GM10847 (cell line): ENCODE results near the gene CAP2.

Source experiments
- POLR2A ChIP-seq: IDR thresholded peaks from 2 replicates; pipeline ENCODE4 v1.6.1; 2011; ENCODE audit not compliant: insufficient read length; ENCODE audit errors: extremely low read depth

The CAP2 gene

GRCh38 chr6:17419189-17419575 lies 25.8 kb downstream of the CAP2 start:
- no peak for TF ChIP-seq POLR2A

- no peak for TF ChIP-seq POLR2A
Measured at GRCh38 chr6:17420368-17420767, 27.0 kb downstream of the CAP2 start.

- no peak for TF ChIP-seq POLR2A
Measured at GRCh38 chr6:17421406-17421805, 28.0 kb downstream of the CAP2 start.

GRCh38 chr6:17423026-17423425 lies 29.6 kb downstream of the CAP2 start:
- no peak for TF ChIP-seq POLR2A

- no peak for TF ChIP-seq POLR2A
Measured at GRCh38 chr6:17427062-17427461, 33.7 kb downstream of the CAP2 start.

- TF ChIP-seq POLR2A: no peak
Measured at GRCh38 chr6:17427617-17428016, 34.2 kb downstream of the CAP2 start.

GRCh38 chr6:17429383-17430061 lies 36.1 kb downstream of the CAP2 start:
- TF ChIP-seq POLR2A: no peak

- TF ChIP-seq POLR2A: no peak
Measured at GRCh38 chr6:17431581-17431980, 38.2 kb downstream of the CAP2 start.

GRCh38 chr6:17432356-17432755 lies 39.0 kb downstream of the CAP2 start:
- no peak for TF ChIP-seq POLR2A

- TF ChIP-seq POLR2A: no peak
Measured at GRCh38 chr6:17439243-17439993, 46.0 kb downstream of the CAP2 start.

- TF ChIP-seq POLR2A: no peak
Measured at GRCh38 chr6:17442196-17442595, 48.8 kb downstream of the CAP2 start.

- no peak for TF ChIP-seq POLR2A
Measured at GRCh38 chr6:17446713-17447112, 53.3 kb downstream of the CAP2 start.

GRCh38 chr6:17448165-17448564 lies 54.8 kb downstream of the CAP2 start:
- TF ChIP-seq POLR2A: no peak

GRCh38 chr6:17450397-17450796 lies 57.0 kb downstream of the CAP2 start:
- TF ChIP-seq POLR2A: no peak

- no peak for TF ChIP-seq POLR2A
Measured at GRCh38 chr6:17450832-17451231, 57.4 kb downstream of the CAP2 start.

GRCh38 chr6:17452096-17452495 lies 58.7 kb downstream of the CAP2 start:
- no peak for TF ChIP-seq POLR2A
